Smooth muscle cell (in vitro differentiated cells): ENCODE measurements around the gene ARFGAP1. TPM values are rescaled to one million over a fixed set of nuclear protein-coding genes. Genes with fewer than 3 reads are reported as not detected.

Experiments
- DNase-seq: peaks from one replicate; lab custom pipeline; 2025; ENCODE audit not compliant: unreplicated experiment; lab: John Stamatoyannopoulos, UW
- H2AFZ ChIP-seq: fragments of 200-600 bp; sonication (generic); 2 replicates; pipeline ENCODE4 v1.6.0; 2016; ENCODE audit warnings: antibody characterized with exemption, low read depth, mild to moderate bottlenecking
- H3F3A ChIP-seq: fragments of 200-600 bp; sonication (generic); 2 replicates; pipeline ENCODE4 v1.6.0; 2017; ENCODE audit warnings: antibody characterized with exemption, low read depth
- H3K27ac ChIP-seq: fragments of 200-600 bp; sonication (generic); 2 replicates; pipeline ENCODE4 v1.5.1; 2016; ENCODE audit warnings: low read depth, mild to moderate bottlenecking
- H3K27me3 ChIP-seq: fragments of 200-600 bp; sonication (generic); 2 replicates; pipeline ENCODE4 v1.6.1; 2016; ENCODE audit warnings: low read depth, mild to moderate bottlenecking
- H3K36me3 ChIP-seq: fragments of 200-600 bp; sonication (generic); 2 replicates; pipeline ENCODE4 v1.5.1; 2016; ENCODE audit warnings: low read depth
- H3K4me1 ChIP-seq: fragments of 200-600 bp; sonication (generic); 2 replicates; pipeline ENCODE4 v1.5.1; 2016; ENCODE audit warnings: low read depth
- H3K4me2 ChIP-seq: fragments of 200-600 bp; sonication (generic); 2 replicates; pipeline ENCODE4 v1.6.0; 2016; ENCODE audit warnings: mild to moderate bottlenecking
- H3K4me3 ChIP-seq: fragments of 200-600 bp; sonication (generic); 2 replicates; pipeline ENCODE4 v1.5.1; 2016; ENCODE audit warnings: mild to moderate bottlenecking
- H3K79me2 ChIP-seq: fragments of 200-600 bp; sonication (generic); 2 replicates; pipeline ENCODE4 v1.6.0; 2016; ENCODE audit warnings: low read depth, mild to moderate bottlenecking
- H3K9ac ChIP-seq: fragments of 200-600 bp; sonication (generic); 2 replicates; pipeline ENCODE4 v1.6.0; 2016; ENCODE audit warnings: low read depth
- H3K9me3 ChIP-seq: fragments of 200-600 bp; sonication (generic); replicated peaks from 2 replicates; pipeline ENCODE4 v1.5.1; 2016; ENCODE audit warnings: low read depth
- H4K20me1 ChIP-seq: fragments of 200-600 bp; sonication (generic); 2 replicates; pipeline ENCODE4 v1.6.0; 2016; ENCODE audit warnings: low read depth
- CTCF ChIP-seq: fragments of 200-600 bp; sonication (generic); IDR thresholded peaks from 2 replicates; pipeline ENCODE4 v1.5.1; 2017; ENCODE audit warnings: borderline replicate concordance, mild to moderate bottlenecking, antibody characterized with exemption; ENCODE audit not compliant: insufficient read depth, poor library complexity, severe bottlenecking
- WGBS: methylation state at CpG from one replicate; pipeline ENCODE4 v1.1.7; 2016; ENCODE audit warnings: low lambda C conversion rate; 5-methylcytosine and 5-hydroxymethylcytosine counted together
- polyA plus RNA-seq: library from polyadenylated mRNA; unstranded; fragments of >200 nt; fragmentation: Nextera tagmentation; extraction: Ambion mirVana; gene quantifications from 2 replicates; pipeline ENCODE4 v1.2.1, GENCODE V29; 2016
- total RNA-seq: library from RNA; depleted of rRNA; stranded (reverse); fragments of >200 nt; gene quantifications from 2 replicates; pipeline ENCODE4 v1.2.3, GENCODE V29; 2014

Gene ARFGAP1
- total and polyA plus RNA-seq, 2 experiments from 2014 or later: 101 to 169 TPM

DNA sequence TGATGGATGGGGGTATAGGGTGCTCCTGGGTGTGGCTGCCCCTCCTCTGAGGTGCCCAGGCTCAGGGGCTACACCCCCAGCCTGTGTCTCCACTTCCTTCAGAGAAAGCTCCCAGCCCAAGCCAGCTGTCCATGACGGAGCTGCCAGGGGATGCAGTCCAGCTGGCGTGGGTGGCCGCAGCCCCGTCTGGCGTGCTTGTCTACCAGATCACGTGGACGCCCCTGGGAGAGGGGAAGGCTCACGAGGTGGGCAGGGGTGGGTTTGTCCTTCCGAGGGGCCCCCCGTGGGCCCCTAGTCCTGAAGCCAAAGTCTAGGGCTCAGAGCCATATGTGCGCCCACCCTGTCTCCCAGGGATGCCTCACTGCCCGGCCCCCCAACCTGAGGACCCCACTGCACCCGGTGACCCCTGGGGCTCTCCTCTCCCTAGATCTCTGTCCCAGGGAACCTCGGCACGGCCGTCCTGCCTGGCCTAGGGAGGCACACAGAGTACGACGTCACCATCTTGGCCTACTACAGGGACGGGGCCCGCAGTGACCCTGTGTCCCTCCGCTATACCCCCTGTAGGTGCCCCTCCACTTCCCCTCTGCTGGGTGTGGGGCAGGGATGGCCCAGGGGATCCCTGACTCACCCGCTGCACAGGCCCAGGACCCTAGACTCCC is 40.2 kb downstream of the ARFGAP1 start:
- TF ChIP-seq CTCF: no peak

GRCh38 chr20:63313349-63314014 is 40.9 kb downstream of the ARFGAP1 start:
- Histone ChIP-seq H3K27me3 (no peaks in the 10 kb centered on the region), H3K4me1 (no peaks in the 10 kb centered on the region), H3K4me3 (no peak overlapping the region), H4K20me1 (no peaks in the 10 kb centered on the region), H3K36me3 (no peaks in the 10 kb centered on the region), H3K4me2 (no peak overlapping the region), H3K9me3 (no peaks in the 10 kb centered on the region), H3K79me2 (no peaks in the 10 kb centered on the region), H3F3A (no peaks in the 10 kb centered on the region), H3K27ac (no peak overlapping the region), H3K9ac (no peak overlapping the region), H2AFZ (no peak overlapping the region)
- no peak for DNase-seq
- 88% methylated on average over 18 of the region's 25 CpGs for WGBS
- no peak for TF ChIP-seq CTCF

More for the DNA sequence above, 40.2 kb downstream of the ARFGAP1 start:
- H3K4me2 ChIP-seq: no peak overlapping the region
- no peaks in the 10 kb centered on the region for H4K20me1 ChIP-seq
- H3K79me2 ChIP-seq: no peaks in the 10 kb centered on the region
- no peaks in the 10 kb centered on the region for H3K4me1 ChIP-seq
- H3K27me3 ChIP-seq: no peaks in the 10 kb centered on the region
- no peak overlapping the region for H3K9ac ChIP-seq
- no peak overlapping the region for H3K4me3 ChIP-seq
- no peaks in the 10 kb centered on the region for H3K9me3 ChIP-seq
- no peaks in the 10 kb centered on the region for H3F3A ChIP-seq
- DNase-seq: no peak
- no peak overlapping the region for H3K27ac ChIP-seq
- WGBS: 91% methylated on average over 22 of the region's 22 CpGs
- no peak overlapping the region for H2AFZ ChIP-seq
- no peaks in the 10 kb centered on the region for H3K36me3 ChIP-seq

DNA sequence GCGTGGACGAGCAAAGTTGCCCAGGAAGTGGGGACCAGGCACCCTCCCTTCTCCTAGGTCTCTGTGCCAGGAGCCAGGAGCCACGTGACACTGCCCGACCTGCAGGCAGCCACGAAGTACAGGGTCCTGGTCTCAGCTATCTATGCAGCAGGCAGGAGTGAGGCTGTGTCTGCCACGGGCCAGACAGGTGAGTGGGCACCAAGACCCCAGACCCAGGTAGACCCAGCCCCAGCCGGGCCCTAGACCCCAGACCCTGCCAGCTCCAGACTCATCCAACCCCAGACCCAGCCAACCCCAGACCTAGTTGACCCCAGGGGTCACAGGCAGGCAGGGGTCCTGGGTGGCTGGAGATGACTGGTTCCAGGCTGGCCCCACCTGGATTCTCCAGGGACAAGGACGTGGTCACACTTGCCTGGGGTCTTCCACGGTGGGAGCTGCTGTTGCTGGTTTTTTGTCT is 41.4 kb downstream of the ARFGAP1 start:
- Histone ChIP-seq H3K36me3 (no peaks in the 10 kb centered on the region), H3K4me2 (no peak overlapping the region), H3K79me2 (no peaks in the 10 kb centered on the region), H3K4me1 (no peaks in the 10 kb centered on the region), H3K9ac (no peak overlapping the region), H3K27ac (no peak overlapping the region), H3K27me3 (no peaks in the 10 kb centered on the region), H3K4me3 (no peak overlapping the region), H4K20me1 (no peaks in the 10 kb centered on the region), H3K9me3 (no peaks in the 10 kb centered on the region), H2AFZ (no peak overlapping the region), H3F3A (no peaks in the 10 kb centered on the region)
- no peak for DNase-seq
- TF ChIP-seq CTCF: no peak
- WGBS: 85% methylated on average over 9 of the region's 9 CpGs
